Measurements from ENCODE around the gene NRN1L. TPM values are rescaled to one million over a fixed set of nuclear protein-coding genes. Genes with fewer than 3 reads are reported as not detected.

The NRN1L gene
- total and polyA plus RNA-seq, 2 of the 4 experiments (the other 2 are of a cell fraction), result 0.27 TPM; not detected in 1

GRCh38 chr16:67935402-67936123 is 50.9 kb downstream of the NRN1L start:
- Histone ChIP-seq H4K8ac (ENCODE audit: low read depth in 2 of 2, low read length in 2 of 2) (peak overlapping the region; percentile 91 to 97), H3K14ac (replicated peaks; ENCODE audit: low read depth, low read length) (peak overlapping the region; percentile 99), H3K9me3 (ENCODE audit: control insufficient read depth, insufficient read depth, low read length) (no peaks in the 10 kb centered on the region), H3K4me2 (ENCODE audit: low read depth, low read length) (peak overlapping the region; percentile 94), H2AK9ac (replicated peaks; ENCODE audit: low read depth, low read length, poor library complexity) (peak overlapping the region; percentile 100), H4K20me1 (ENCODE audit: insufficient read depth, low read length) (peaks cover 14% of the 10 kb centered on the region), H3K27ac (ENCODE audit: insufficient read depth, low read length) (peak overlapping the region; percentile 98), H2BK120ac (ENCODE audit: low read depth, low read length) (peak overlapping the region; percentile 55; the same call in 1 of the 2 replicates), H2AK5ac (ENCODE audit: low read depth, low read length) (peak overlapping the region; percentile 98), H3K9me1 (ENCODE audit: insufficient read depth, low read length) (peaks cover 12% of the 10 kb centered on the region), H4K5ac (ENCODE audit: low read depth, low read length) (peak overlapping the region; percentile 87), H4K91ac (ENCODE audit: insufficient read depth, low read depth, low read length) (peak overlapping the region; percentile 93), H3K18ac (ENCODE audit: low read depth, low read length) (peak overlapping the region; percentile 26), H3K4me3 (ENCODE audit: insufficient read depth, low read depth, low read length) (peak overlapping the region; percentile 94), H2BK15ac (ENCODE audit: low read depth, low read length) (no peak overlapping the region), H2BK5ac (ENCODE audit: low read depth, low read length, poor library complexity, severe bottlenecking) (peak overlapping the region; percentile 89), H2AFZ (replicated peaks; ENCODE audit: low read length, poor library complexity) (peak overlapping the region; percentile 99), H3K79me1 (ENCODE audit: low read depth in 1 of 2, low read length in 2 of 2) (peaks cover 14 to 50% of the 10 kb centered on the region in 2 experiments; a peak in 3 of 4 replicates), H3K56ac (ENCODE audit: extremely low read depth, insufficient read depth, low read length) (peak overlapping the region; percentile 89), H2BK20ac (ENCODE audit: low read depth, low read length) (no peak overlapping the region), H3K4ac (ENCODE audit: low read depth, low read length) (peak overlapping the region; percentile 95), H3K27me3 (ENCODE audit: control insufficient read depth, insufficient read depth, low read length) (no peaks in the 10 kb centered on the region), H3K9ac (ENCODE audit: low read depth, low read length) (peak overlapping the region; percentile 99), H3K4me1 (ENCODE audit: control insufficient read depth, insufficient read depth, low read length) (peaks cover 11% of the 10 kb centered on the region), H3K23ac (ENCODE audit: low read depth, low read length) (peak overlapping the region; percentile 97), H3K36me3 (ENCODE audit: control insufficient read depth, insufficient read depth, low read length) (peaks cover 18% of the 10 kb centered on the region)
- no TSS peak for BruUV-seq (replicated peaks)
- ChIA-PET POLR2A (ENCODE audit: unreplicated experiment) (interaction anchor here (0.5 to 0.7 kb wide), 3 partner anchors 151 to 414 kb away, joined by 3 read pairs; partner anchors contain the start of gene ACD), CTCF (interaction anchor here (0.6 to 3.0 kb wide), 2 partner anchors 18 to 119 kb away, joined by 3 to 16 read pairs; no protein-coding TSS in a partner anchor)
- WGBS, 2 experiments (ENCODE audit: extremely low coverage in 2 of 2, insufficient read length in 1 of 2), result 1% methylated on average over 30 of the region's 55 CpGs; no CpG with 5 or more reads in 1 of the 2 experiments
- DNase-seq (peak; percentile 87), ATAC-seq (ENCODE audit: low read depth) (peak; percentile 81)
- TF ChIP-seq, protein P1, sequence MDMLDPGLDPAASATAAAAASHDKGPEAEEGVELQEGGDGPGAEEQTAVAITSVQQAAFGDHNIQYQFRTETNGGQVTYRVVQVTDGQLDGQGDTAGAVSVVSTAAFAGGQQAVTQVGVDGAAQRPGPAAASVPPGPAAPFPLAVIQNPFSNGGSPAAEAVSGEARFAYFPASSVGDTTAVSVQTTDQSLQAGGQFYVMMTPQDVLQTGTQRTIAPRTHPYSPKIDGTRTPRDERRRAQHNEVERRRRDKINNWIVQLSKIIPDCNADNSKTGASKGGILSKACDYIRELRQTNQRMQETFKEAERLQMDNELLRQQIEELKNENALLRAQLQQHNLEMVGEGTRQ (IDR thresholded peaks at IDR 0.05; ENCODE audit: low read depth, low read length), result peak; percentile 91
- TF ChIP-seq MXI1 (IDR thresholded peaks at IDR 0.05; ENCODE audit: borderline replicate concordance, low read depth, low read length) (0 out of 2 replicates have a peak, but pooled peaks have one; percentile 60), MAZ (IDR thresholded peaks at IDR 0.05; ENCODE audit: borderline replicate concordance, low read depth, low read length) (peak; percentile 37; the same call in 1 of the 2 replicates), CHD1 (IDR thresholded peaks at IDR 0.05; ENCODE audit: low read depth, low read length) (0 out of 2 replicates have a peak, but pooled peaks have one; percentile 51), SMC3 (IDR thresholded peaks at IDR 0.05; ENCODE audit: low read depth, low read length) (no peak), POLR2A (IDR thresholded peaks at IDR 0.05; ENCODE audit: low read depth, low read length) (peak; percentile 70; the same call in 1 of the 2 replicates), RAD21 (IDR thresholded peaks at IDR 0.05; ENCODE audit: low read length) (no peak)
- dilution Hi-C loops (cut with HindIII; ENCODE audit: low sequenced_read_pairs, unreplicated experiment), result no loop called here
- intact Hi-C loops (cut with micrococcal nuclease), result loop anchor here (1.0 to 5.0 kb wide), 2 partner anchors 105 to 373 kb away; partner anchors contain the start of gene CTCF
- in situ Hi-C loops (cut with MboI; ENCODE audit: low sequenced_read_pairs), result loop anchor here (25.0 kb wide), 1 partner anchor 398 kb away; the partner anchor contains the start of gene RIPOR1
